Measurements from ENCODE around the gene NIM1K. TPM values are rescaled to one million over a fixed set of nuclear protein-coding genes. Genes with fewer than 3 reads are reported as not detected.

NIM1K gene
- total and polyA plus RNA-seq, 10 of the 15 experiments (the other 5 are each of a cell fraction or from before 2014, with no cell fraction given) = 0.27 to 1.7 (median 0.66) TPM

GRCh38 chr5:43312076-43312661, 120.1 kb downstream of the NIM1K start:
- RAD21 ChIA-PET (ENCODE audit: unreplicated experiment) = interaction anchor here (0.5 to 3.8 kb wide), 9 partner anchors 9 to 271 kb away, joined by 3 to 38 read pairs (median 8); partner anchors contain the start of genes TMEM267 and ZNF131
- Histone ChIP-seq H3K27ac (ENCODE audit: control insufficient read depth, insufficient read depth) (peak overlapping the region; percentile 84), H3K4me1 (ENCODE audit: control insufficient read depth, insufficient read depth, low read length) (peaks cover 6% of the 10 kb centered on the region), H3K9ac (ENCODE audit: control insufficient read depth, insufficient read depth, low read length) (peak overlapping the region; percentile 72), H3K27me3 (replicated peaks in 1 of 2; ENCODE audit: control insufficient read depth in 2 of 2, insufficient read depth in 2 of 2, low read length in 1 of 2) (no peaks in the 10 kb centered on the region), H4K20me1 (ENCODE audit: control insufficient read depth, insufficient read depth) (no peaks in the 10 kb centered on the region), H3K36me3 (ENCODE audit: control insufficient read depth in 2 of 2, insufficient read depth in 2 of 2, low read length in 1 of 2) (peaks cover 0 to 7% of the 10 kb centered on the region in 2 experiments; a peak in 1 of 4 replicates), H2AFZ (ENCODE audit: control insufficient read depth, low read depth, low read length) (no peak overlapping the region), H3K4me2 (ENCODE audit: control insufficient read depth, insufficient read depth) (peak overlapping the region; percentile 81), H3K79me2 (ENCODE audit: control insufficient read depth, insufficient read depth, low read length) (peaks cover 61% of the 10 kb centered on the region), H3K9me3 (replicated peaks; ENCODE audit: control insufficient read depth, insufficient read depth, low read length) (no peaks in the 10 kb centered on the region; the same call in 1 of the 3 replicates), H3K4me3 (peak overlapping the region; percentile 79)
- WGBS (ENCODE audit: insufficient coverage, insufficient replicate concordance, low lambda C conversion rate, missing lambda C conversion rate) = 22% methylated on average over 6 of the region's 6 CpGs
- SMC1A ChIA-PET (ENCODE audit: uncharacterized antibody, unreplicated experiment) = interaction anchor here (0.6 to 3.9 kb wide), 16 partner anchors 9 to 293 kb away, joined by 3 to 20 read pairs (median 4); partner anchors contain the start of genes TMEM267 and ZNF131
- DNase-seq (ENCODE audit: low read depth, low spot score) = no peak
- intact Hi-C loops (cut with micrococcal nuclease; ENCODE audit: unreplicated experiment) (loop anchor here (2.0 to 5.0 kb wide), 6 partner anchors 170 to 320 kb away; partner anchors contain the start of genes NNT, TMEM267 and ZNF131), in situ Hi-C loops (cut with MboI) (no loop called here)
- ATAC-seq = no peak
- TF ChIP-seq SMARCA5 (IDR thresholded peaks at IDR 0.05) (no peak), IKZF2 (IDR thresholded peaks at IDR 0.05) (no peak), NKRF (conservative IDR thresholded peaks at IDR 0.05) (0 out of 2 replicates have a peak, but pooled peaks have one; percentile 54)
- no TSS peak for BruUV-seq (replicated peaks)
- POLR2A ChIA-PET = interaction anchor here (0.6 to 4.1 kb wide), 13 partner anchors 8 to 319 kb away, joined by 3 to 46 read pairs (median 4); partner anchors contain the start of genes C5orf34, TMEM267 and ZNF131
- CTCF ChIA-PET = interaction anchor here (0.9 to 4.4 kb wide), 12 partner anchors 8 to 320 kb away, joined by 3 to 34 read pairs (median 7); partner anchors contain the start of genes TMEM267 and ZNF131
- FAIRE-seq = peak; percentile 44
